ENCODE data around the gene TEAD2. TPM values are rescaled to one million over a fixed set of nuclear protein-coding genes. Genes with fewer than 3 reads are reported as not detected.

TEAD2 gene
- 10 to 100 TPM; 86.1 to 89.1 (median 86.1) TPM for polyA plus RNA-seq (ENCODE audit: insufficient read length in 3 of 3)

GRCh38 chr19:49362048-49362928, at the start of gene TEAD2:
TSS of gene TEAD2 (minus strand) at chr19:49362416. CDS start at chr19:49360075, 2,341 bp downstream.
- DNase-seq (ENCODE audit: low read depth in 3 of 3, low spot score in 2 of 3) = peak; percentile 27 to 71 (median 65)

GRCh38 chr19:49411681-49412326, 49.6 kb upstream of the TEAD2 start:
- no peak for DNase-seq (ENCODE audit: low read depth in 3 of 3, low spot score in 2 of 3)

GRCh38 chr19:49409441-49410029, 47.3 kb upstream of the TEAD2 start:
- DNase-seq (ENCODE audit: low read depth in 3 of 3, low spot score in 2 of 3) = no peak

- DNase-seq (ENCODE audit: low read depth in 3 of 3, low spot score in 2 of 3) = no peak
Measured at GRCh38 chr19:49408816-49409440, 46.7 kb upstream of the TEAD2 start.

GRCh38 chr19:49407482-49408015, 45.3 kb upstream of the TEAD2 start:
- DNase-seq (ENCODE audit: low read depth in 3 of 3, low spot score in 2 of 3) = no peak

GRCh38 chr19:49407079-49407478, 44.9 kb upstream of the TEAD2 start:
- no peak for DNase-seq (ENCODE audit: low read depth in 3 of 3, low spot score in 2 of 3)

GRCh38 chr19:49403404-49404187, 41.4 kb upstream of the TEAD2 start:
- no peak for DNase-seq (ENCODE audit: low read depth in 3 of 3, low spot score in 2 of 3)

- DNase-seq (ENCODE audit: low read depth in 3 of 3, low spot score in 2 of 3) = no peak
Measured at GRCh38 chr19:49400029-49400428, 37.8 kb upstream of the TEAD2 start.

- no peak for DNase-seq (ENCODE audit: low read depth in 3 of 3, low spot score in 2 of 3)
Measured at GRCh38 chr19:49398931-49399330, 36.7 kb upstream of the TEAD2 start.

GRCh38 chr19:49398001-49398615, 35.9 kb upstream of the TEAD2 start:
- no peak for DNase-seq (ENCODE audit: low read depth in 3 of 3, low spot score in 2 of 3)

- DNase-seq (ENCODE audit: low read depth in 3 of 3, low spot score in 2 of 3) = no peak
Measured at GRCh38 chr19:49396738-49397505, 34.7 kb upstream of the TEAD2 start.

- DNase-seq (ENCODE audit: low read depth in 3 of 3, low spot score in 2 of 3) = no peak
Measured at GRCh38 chr19:49395581-49396407, 33.6 kb upstream of the TEAD2 start.

GRCh38 chr19:49393881-49394280, 31.7 kb upstream of the TEAD2 start:
- DNase-seq (ENCODE audit: low read depth in 3 of 3, low spot score in 2 of 3) = no peak

- DNase-seq (ENCODE audit: low read depth in 3 of 3, low spot score in 2 of 3) = peak in 2 of 3 donors; percentile 51 to 64
Measured at GRCh38 chr19:49391581-49392399, 29.6 kb upstream of the TEAD2 start.

- DNase-seq (ENCODE audit: low read depth in 3 of 3, low spot score in 2 of 3) = no peak
Measured at GRCh38 chr19:49390929-49391359, 28.7 kb upstream of the TEAD2 start.

GRCh38 chr19:49390131-49390928, 28.1 kb upstream of the TEAD2 start:
- no peak for DNase-seq (ENCODE audit: low read depth in 3 of 3, low spot score in 2 of 3)
